ENCODE data around the gene MYLK4.

MYLK4 gene

DNA sequence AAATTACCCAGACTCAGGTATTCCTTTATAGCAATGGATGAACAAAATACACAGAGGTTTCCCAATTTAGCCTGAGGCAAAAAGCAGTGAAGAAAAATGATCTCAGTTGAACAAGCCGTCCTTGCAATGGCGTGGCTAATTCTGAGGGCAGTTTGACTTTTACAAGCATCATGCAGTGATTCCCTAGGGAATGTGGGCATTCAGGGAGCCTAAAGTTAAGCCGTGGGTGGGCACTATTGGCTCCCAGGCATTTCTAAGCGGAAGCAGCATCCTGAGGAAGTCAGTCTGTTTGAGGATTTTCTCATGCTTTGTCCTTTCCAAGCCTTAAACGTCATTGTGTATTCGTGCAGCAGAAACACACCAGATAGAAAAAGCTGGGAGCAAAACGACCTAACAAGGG, 133.9 kb downstream of the MYLK4 start:
- Histone ChIP-seq H3K27me3 (ENCODE audit: control insufficient read depth, insufficient read depth, low read length) (no peaks in the 10 kb centered on the region), H3K4me2 (ENCODE audit: low read length) (no peak overlapping the region), H3K4me3 (ENCODE audit: low read depth, low read length) (no peak overlapping the region), H3K36me3 (ENCODE audit: control insufficient read depth, insufficient read depth, low read length) (no peaks in the 10 kb centered on the region), H3K9ac (no peak overlapping the region), H2AFZ (no peak overlapping the region), H3K27ac (no peak overlapping the region), H3K9me3 (ENCODE audit: control insufficient read depth, low read length) (no peaks in the 10 kb centered on the region), H3K4me1 (no peaks in the 10 kb centered on the region), H3K79me2 (no peaks in the 10 kb centered on the region)
- TF ChIP-seq, protein P1, sequence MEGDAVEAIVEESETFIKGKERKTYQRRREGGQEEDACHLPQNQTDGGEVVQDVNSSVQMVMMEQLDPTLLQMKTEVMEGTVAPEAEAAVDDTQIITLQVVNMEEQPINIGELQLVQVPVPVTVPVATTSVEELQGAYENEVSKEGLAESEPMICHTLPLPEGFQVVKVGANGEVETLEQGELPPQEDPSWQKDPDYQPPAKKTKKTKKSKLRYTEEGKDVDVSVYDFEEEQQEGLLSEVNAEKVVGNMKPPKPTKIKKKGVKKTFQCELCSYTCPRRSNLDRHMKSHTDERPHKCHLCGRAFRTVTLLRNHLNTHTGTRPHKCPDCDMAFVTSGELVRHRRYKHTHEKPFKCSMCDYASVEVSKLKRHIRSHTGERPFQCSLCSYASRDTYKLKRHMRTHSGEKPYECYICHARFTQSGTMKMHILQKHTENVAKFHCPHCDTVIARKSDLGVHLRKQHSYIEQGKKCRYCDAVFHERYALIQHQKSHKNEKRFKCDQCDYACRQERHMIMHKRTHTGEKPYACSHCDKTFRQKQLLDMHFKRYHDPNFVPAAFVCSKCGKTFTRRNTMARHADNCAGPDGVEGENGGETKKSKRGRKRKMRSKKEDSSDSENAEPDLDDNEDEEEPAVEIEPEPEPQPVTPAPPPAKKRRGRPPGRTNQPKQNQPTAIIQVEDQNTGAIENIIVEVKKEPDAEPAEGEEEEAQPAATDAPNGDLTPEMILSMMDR (IDR thresholded peaks at IDR 0.05): no peak

DNA sequence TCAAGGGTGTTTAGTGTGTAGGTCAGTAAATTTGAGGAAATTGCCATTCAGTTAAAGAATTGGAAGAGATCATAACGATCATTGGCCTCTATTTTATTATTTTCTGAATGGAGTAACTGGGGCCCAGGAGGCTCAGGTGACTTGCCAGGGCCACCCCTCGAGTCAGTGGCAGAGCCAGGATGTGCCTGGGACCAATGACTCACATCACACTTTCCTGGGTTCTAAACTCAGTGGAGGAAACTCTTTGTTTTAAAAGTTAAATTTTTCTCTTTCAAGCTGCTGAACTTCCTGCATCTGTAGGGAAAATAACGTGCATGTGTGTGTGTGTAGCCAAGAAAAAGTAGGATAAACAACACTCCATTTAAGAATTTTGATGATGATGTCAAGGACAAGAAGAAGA, 135.5 kb downstream of the MYLK4 start:
- H3K9me3 ChIP-seq (ENCODE audit: control insufficient read depth, low read length): no peaks in the 10 kb centered on the region

DNA sequence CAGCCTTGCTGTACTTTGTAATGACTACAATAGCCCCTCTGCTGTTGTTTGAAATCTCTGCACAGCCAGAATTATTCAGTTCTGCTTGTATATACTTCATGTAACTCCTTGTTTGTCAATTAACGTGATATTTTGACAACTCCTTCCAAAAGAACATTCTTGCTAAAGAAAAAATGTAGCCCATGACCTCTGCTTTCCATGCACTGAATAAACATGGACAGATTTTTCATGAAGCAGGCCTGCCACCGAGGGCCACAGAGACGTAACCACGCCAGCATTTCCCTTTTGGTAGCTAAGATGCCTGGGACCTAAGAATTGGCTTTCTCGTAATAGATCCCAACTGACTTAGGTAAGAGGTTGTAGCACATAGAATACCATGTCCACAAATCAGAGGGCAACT, 135.9 kb downstream of the MYLK4 start:
- no peak overlapping the region for H3K4me3 ChIP-seq (ENCODE audit: low read depth, low read length)
- no peaks in the 10 kb centered on the region for H3K27me3 ChIP-seq (ENCODE audit: control insufficient read depth, insufficient read depth, low read length)
- TF ChIP-seq, protein P1 (IDR thresholded peaks at IDR 0.05): no peak
- H3K36me3 ChIP-seq (ENCODE audit: control insufficient read depth, insufficient read depth, low read length): no peaks in the 10 kb centered on the region
- H3K9me3 ChIP-seq (ENCODE audit: control insufficient read depth, low read length): no peaks in the 10 kb centered on the region
- no peaks in the 10 kb centered on the region for H3K79me2 ChIP-seq
- H3K4me1 ChIP-seq: no peaks in the 10 kb centered on the region
- H3K27ac ChIP-seq: no peak overlapping the region
- no peak overlapping the region for H3K4me2 ChIP-seq (ENCODE audit: low read length)
- no peak overlapping the region for H2AFZ ChIP-seq
- H3K9ac ChIP-seq: no peak overlapping the region

More for the DNA sequence above, 135.5 kb downstream of the MYLK4 start:
- Histone ChIP-seq H3K4me3 (ENCODE audit: low read depth, low read length) (no peak overlapping the region), H2AFZ (no peak overlapping the region), H3K27ac (no peak overlapping the region), H3K9ac (no peak overlapping the region), H3K36me3 (ENCODE audit: control insufficient read depth, insufficient read depth, low read length) (no peaks in the 10 kb centered on the region), H3K4me2 (ENCODE audit: low read length) (no peak overlapping the region), H3K4me1 (no peaks in the 10 kb centered on the region), H3K27me3 (ENCODE audit: control insufficient read depth, insufficient read depth, low read length) (no peaks in the 10 kb centered on the region), H3K79me2 (no peaks in the 10 kb centered on the region)
- TF ChIP-seq, protein P1 (IDR thresholded peaks at IDR 0.05): no peak

DNA sequence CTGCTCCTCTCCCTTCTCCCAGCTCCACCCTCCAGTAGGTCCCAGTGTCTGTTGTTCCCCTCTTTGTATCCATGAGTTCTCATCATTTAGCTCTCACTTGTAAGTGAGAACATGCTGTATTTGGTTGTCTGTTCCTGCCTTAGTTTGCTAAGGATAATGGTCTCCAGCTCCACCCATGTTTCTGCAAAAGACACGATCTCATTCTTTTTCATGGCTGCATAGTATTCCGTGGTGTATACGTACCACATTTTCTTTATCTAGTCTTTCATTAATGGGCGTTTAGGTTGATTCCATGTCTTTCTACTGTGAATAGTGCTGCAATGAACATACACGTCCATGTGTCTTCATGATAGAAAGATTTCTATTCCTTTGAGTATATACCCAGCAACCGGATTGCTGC, 136.6 kb downstream of the MYLK4 start:
- H3K4me3 ChIP-seq (ENCODE audit: low read depth, low read length): no peak overlapping the region
- TF ChIP-seq, protein P1 (IDR thresholded peaks at IDR 0.05): no peak

More for the DNA sequence above, 136.6 kb downstream of the MYLK4 start:
- Histone ChIP-seq H3K27me3 (ENCODE audit: control insufficient read depth, insufficient read depth, low read length) (no peaks in the 10 kb centered on the region), H3K27ac (no peak overlapping the region), H3K9me3 (ENCODE audit: control insufficient read depth, low read length) (no peaks in the 10 kb centered on the region), H3K4me1 (no peaks in the 10 kb centered on the region), H3K9ac (no peak overlapping the region), H2AFZ (no peak overlapping the region), H3K36me3 (ENCODE audit: control insufficient read depth, insufficient read depth, low read length) (no peaks in the 10 kb centered on the region), H3K79me2 (no peaks in the 10 kb centered on the region), H3K4me2 (ENCODE audit: low read length) (no peak overlapping the region)
